GM21576 (cell line): ENCODE data around the gene SLC25A2.
"Not testable (repeated sequence)": the region's sequence is repeated elsewhere in the genome, so short reads cannot be mapped to it uniquely, and the experiment has no call there.

Source experiments
- ATAC-seq: cut with Tn5 transposase; IDR thresholded peaks from one replicate; pipeline ENCODE4 v1.9.1; 2021; ENCODE audit warnings: mild to moderate bottlenecking, moderate library complexity; ENCODE audit not compliant: unreplicated experiment

SLC25A2 gene

DNA sequence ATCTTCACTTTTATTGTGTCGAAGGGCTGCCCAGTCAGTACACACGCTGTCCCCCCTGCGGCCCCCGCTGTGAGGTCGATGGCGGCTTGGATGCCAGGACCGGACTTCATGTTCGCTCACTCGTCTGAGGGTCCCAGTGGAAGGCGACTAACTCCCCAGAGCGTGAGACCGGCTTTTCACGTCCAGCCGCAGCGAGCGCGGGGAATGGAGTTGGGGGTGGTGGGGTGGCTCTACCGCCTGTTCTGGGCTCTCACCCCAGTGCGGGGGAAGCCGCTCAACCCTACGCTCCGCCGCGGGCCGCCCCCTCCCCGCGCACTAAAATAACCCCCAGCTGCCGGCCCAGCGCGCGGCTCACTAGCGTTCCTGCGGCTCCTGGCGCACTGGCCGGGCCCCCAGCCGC lies at the start of gene SLC25A2:
SLC25A2 (minus strand) TSS at position 294 of the 400 bp plus-strand sequence; CDS start at position 110, 184 bp downstream.
- no peak for ATAC-seq

DNA sequence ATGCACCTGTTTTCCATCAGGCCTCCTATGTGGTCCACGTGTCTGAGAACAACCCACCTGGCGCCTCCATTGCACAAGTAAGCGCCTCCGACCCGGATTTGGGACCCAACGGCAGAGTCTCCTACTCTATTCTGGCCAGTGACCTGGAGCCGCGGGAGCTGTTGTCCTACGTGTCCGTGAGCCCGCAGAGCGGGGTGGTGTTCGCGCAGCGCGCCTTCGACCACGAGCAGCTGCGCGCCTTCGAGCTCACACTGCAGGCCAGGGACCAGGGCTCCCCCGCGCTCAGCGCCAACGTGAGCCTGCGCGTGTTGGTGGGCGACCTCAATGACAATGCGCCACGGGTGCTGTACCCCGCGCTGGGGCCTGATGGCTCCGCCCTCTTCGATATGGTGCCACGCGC lies 47.7 kb upstream of the SLC25A2 start:
- no peak for ATAC-seq

DNA sequence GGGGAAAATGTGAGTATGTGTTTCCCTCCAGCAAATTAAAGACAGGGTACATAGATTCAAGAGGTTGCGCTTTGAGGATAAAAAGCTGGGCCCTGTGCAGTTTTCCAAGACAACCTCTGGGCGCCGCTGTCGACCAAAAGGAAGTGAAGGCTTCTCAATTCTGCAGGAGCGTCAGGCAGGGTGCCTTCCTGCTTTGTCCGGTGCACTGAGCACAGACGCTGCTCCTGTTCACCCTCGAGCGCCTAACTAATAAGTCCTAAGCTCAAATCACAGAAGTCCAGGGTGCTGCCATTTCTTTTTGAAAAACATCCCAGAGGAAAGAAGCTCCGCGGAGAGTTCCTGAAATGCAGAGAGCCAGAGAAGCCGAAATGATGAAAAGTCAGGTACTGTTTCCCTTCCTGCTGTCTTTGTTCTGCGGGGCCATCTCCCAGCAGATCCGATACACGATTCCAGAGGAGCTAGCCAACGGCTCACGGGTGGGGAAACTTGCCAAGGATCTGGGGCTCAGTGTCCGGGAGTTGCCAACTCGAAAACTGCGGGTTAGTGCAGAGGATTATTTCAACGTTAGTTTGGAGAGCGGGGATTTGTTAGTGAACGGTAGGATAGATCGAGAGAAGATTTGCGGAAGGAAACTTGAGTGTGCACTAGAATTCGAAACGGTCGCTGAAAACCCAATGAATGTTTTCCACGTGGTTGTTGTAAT lies 46.2 kb upstream of the SLC25A2 start, which contains the start of gene PCDHGB1:
PCDHGB1 (plus strand) TSS at position 183 of the 703 bp plus-strand sequence; CDS start at position 345, 162 bp downstream.
- peak; percentile 82 for ATAC-seq

DNA sequence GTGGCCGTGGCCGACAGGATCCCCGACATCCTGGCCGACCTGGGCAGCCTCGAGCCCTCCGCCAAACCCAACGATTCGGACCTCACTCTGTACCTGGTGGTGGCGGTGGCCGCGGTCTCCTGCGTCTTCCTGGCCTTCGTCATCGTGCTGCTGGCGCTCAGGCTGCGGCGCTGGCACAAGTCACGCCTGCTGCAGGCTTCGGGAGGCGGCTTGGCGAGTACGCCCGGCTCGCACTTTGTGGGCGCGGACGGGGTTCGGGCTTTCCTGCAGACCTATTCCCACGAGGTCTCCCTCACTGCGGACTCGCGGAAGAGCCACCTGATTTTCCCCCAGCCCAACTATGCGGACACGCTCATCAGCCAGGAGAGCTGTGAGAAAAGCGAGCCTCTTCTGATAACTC lies 42.2 kb upstream of the SLC25A2 start:
- not testable (repeated sequence) for ATAC-seq

DNA sequence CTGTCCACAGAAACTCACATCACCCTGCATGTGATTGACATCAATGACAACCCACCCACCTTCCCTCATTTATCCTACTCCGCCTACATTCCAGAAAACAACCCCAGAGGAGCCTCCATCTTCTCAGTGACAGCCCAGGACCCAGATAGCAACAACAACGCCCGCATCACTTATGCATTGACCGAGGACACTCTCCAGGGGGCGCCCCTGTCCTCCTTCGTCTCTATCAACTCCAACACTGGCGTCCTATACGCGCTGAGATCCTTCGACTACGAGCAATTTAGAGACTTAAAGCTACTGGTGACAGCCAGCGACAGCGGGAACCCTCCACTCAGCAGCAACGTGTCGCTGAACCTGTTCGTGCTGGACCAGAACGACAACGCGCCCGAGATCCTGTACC lies 41.5 kb upstream of the SLC25A2 start:
- ATAC-seq, result no peak

DNA sequence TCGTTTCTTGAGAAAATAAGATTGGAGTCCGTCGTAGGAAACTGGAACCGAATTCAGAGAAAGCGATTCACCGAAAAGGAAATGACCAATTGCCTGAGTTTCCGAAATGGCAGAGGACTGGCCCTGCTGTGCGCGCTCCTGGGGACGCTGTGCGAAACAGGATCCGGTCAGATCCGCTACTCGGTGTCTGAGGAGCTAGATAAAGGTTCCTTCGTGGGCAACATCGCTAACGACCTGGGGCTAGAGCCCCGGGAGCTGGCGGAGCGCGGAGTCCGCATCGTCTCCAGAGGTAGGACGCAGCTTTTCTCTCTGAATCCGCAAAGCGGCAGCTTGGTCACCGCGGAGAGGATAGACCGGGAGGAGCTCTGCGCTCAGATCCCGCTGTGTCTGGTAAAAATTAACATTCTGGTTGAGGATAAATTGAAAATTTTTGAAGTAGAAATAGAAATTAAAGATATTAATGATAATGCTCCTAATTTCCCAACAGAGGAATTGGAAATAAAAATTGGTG lies 40.2 kb upstream of the SLC25A2 start:
- ATAC-seq, result no peak

DNA sequence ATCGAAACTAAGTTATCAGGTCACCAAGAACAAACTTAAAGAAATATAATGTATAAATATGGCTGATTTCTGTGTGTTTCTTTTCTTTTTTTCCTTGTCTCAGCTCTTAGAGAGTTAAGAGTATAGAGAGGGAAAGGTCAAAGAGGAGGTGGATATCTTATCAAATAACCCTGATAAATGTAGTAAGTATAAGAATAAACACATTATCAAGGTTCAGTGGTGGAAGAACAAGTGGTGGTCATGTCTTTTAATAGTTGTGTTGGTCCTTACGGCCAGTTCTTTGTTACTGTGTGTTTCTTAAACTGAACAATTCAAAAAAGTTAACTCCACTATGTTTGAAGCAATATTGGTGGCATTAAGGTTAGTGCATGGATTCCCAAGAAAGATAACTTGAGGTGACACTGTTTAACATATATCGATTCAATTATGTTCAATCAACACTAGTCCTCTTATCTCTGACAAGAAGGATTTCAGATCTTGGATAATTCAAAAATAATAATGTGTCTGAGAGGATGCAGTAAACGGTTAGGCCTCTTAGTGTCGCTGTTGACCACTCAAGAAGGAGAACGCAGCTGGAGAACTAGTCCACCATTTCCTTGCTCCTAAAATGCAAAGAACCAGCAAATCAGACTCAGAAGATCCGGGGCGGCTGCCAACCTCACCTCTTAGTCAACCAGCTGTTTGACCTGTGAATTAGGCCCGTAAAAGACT lies 39.5 kb upstream of the SLC25A2 start, which contains the start of gene PCDHGA3:
PCDHGA3 (plus strand) TSS at position 588 of the 711 bp plus-strand sequence. CDS start 205 bp downstream, outside the sequence.
- ATAC-seq, result no peak

DNA sequence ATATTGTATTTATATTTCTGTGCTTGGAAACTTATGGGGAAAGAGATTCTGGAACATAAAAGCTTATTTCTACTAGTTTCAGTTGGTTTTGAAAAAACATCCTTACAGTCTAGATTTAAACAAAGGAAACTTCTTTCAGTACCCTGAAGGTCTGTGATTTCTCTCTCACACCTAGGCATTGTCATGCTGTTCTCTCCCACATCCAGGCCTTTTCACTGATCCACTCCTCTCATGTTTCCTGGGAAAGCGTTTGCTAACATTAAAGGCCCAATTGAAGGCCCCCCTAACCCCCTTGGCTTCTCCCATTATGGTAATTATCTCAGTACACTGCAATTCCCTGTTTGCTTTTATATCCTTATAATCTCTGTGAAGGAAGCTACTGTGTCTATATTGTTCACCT lies 38.9 kb upstream of the SLC25A2 start:
- ATAC-seq, result no peak

DNA sequence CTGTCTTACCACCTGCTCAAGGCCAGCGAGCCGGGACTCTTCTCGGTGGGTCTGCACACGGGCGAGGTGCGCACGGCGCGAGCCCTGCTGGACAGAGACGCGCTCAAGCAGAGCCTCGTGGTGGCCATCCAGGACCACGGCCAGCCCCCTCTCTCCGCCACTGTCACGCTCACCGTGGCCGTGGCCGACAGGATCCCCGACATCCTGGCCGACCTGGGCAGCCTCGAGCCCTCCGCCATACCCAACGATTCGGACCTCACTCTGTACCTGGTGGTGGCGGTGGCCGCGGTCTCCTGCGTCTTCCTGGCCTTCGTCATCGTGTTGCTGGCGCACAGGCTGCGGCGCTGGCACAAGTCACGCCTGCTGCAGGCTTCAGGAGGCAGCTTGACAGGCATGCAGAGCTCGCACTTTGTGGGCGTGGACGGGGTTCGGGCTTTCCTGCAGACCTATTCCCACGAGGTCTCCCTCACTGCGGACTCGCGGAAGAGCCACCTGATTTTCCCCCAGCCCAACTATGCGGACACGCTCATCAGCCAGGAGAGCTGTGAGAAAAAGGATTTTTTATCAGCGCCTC lies 37.0 kb upstream of the SLC25A2 start:
- ATAC-seq, result not testable (repeated sequence)

DNA sequence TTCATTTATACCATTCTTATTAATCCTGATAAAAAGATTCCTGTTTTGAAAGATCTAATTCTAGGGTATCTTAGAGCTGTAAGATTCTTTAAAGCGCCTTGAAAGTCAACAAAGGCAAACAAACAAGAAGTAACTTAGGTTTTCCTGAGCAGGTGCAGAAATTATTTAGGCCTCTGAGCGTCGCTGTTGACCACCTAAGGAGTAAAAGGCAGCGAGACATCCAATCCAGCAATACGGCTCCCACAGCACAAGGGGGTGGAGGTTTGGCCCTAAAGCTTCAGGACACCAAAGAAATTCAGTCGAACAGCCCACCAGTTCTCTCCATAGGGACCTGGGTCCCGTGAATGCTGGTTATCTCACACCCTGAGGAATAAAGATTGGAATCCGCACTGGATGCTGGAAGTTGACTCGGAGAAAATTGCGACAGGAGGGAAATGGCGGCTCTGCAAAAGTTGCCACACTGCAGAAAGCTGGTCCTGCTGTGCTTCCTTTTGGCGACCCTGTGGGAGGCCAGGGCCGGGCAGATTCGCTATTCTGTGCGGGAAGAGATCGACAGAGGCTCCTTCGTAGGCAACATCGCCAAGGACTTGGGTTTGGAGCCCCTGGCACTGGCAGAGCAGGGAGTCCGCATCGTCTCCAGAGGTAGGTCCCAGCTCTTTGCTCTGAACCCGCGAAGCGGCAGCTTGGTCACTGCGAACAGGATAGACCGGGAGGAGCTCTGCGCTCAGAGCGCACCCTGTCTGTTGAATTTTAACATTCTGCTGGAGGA lies 34.9 kb upstream of the SLC25A2 start, which contains the start of gene PCDHGA2:
PCDHGA2 (plus strand) TSS at position 223 of the 769 bp plus-strand sequence.
- ATAC-seq, result no peak

DNA sequence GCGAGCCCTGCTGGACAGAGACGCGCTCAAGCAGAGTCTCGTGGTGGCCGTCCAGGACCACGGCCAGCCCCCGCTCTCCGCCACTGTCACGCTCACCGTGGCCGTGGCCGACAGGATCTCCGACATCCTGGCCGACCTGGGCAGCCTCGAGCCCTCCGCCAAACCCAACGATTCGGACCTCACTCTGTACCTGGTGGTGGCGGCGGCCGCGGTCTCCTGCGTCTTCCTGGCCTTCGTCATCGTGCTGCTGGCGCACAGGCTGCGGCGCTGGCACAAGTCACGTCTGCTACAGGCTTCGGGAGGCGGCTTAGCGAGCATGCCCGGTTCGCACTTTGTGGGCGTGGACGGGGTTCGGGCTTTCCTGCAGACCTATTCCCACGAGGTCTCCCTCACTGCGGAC lies 28.7 kb upstream of the SLC25A2 start:
- not testable (repeated sequence) for ATAC-seq

DNA sequence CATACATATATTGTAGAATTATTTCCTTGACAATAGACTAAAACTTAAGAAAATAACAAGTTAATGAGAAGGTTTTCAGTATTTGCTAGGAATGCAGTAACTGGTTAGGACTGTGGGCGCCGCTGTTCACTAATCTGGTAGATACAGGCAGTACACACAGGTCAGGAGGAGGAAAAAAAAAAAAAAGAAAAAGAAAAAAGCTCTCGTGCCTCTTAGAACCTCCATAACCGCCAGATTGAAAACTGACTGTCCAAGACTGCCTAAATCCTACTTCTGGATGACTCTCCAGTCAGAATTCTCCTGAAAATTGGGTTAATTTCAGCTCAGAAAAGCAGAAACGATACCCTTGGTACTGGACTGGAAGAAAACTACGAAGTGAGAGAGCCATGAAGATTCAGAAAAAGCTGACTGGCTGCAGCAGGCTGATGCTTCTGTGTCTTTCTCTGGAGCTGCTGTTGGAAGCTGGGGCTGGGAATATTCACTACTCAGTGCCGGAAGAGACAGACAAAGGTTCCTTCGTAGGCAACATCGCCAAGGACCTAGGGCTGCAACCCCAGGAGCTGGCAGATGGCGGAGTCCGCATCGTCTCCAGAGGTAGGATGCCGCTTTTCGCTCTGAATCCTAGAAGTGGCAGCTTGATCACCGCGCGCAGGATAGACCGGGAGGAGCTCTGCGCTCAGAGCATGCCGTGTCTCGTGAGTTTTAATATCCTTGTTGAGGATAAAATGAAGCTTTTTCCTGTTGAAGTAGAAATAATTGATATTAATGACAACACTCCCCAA lies 26.6 kb upstream of the SLC25A2 start, which contains the start of gene PCDHGA1:
PCDHGA1 (plus strand) TSS at position 216 of the 782 bp plus-strand sequence.
- peak; percentile 42 for ATAC-seq

DNA sequence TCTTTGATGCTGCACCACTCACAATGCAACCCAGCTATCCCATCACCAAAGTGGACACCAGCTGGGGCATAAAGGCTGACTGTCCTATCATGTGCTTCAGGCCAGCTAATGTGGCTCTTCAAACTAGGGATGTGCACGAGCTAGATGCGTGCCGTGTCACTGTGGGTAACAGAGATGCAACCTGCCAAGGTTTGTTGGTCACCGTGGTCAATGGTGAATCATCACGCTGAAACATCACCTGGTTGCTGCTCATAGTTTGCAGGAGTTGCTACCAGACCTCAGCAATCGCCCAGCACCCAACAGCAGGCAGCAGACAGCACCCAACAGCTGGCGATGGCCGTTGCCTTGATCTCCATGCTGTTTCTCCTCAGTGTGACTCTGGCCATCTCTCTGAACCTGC lies 24.4 kb upstream of the SLC25A2 start:
- no peak for ATAC-seq

DNA sequence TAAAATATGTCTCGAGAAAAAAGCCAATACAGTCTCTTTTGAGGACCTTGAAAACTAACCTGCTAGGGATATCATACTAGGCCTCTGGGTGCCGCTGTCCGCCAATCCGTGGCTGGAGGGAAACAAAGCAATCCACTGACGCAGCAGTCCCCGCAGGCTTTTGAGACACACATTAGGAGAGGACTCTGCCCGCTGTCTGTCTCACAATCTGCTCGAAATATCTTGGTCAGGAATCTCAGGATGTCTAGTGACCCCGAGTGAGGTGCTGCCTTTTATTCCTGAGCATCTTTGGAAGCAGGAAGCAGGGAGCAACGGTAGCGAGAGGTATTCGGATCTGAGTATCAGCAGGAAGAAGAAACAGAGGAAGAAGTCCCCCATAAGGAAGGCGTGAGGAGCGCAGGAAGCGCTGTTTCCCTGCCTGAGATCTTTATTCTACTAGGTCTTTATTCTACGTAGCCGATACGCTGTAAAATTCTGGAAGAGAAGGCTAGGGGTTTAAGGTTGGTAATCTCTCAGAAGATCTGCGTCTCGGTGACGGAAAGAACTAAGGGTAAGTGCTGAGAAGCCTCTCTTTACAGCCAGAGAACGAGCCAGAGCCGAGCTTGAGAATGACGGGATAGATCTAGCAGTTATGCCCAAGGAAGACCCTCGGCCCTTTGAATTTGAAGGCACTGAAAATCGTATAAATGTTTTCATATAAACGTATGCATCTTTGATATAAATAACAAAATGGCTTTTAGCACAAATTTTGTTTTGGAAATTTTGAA lies 22.4 kb upstream of the SLC25A2 start:
- peak; percentile 88 for ATAC-seq

DNA sequence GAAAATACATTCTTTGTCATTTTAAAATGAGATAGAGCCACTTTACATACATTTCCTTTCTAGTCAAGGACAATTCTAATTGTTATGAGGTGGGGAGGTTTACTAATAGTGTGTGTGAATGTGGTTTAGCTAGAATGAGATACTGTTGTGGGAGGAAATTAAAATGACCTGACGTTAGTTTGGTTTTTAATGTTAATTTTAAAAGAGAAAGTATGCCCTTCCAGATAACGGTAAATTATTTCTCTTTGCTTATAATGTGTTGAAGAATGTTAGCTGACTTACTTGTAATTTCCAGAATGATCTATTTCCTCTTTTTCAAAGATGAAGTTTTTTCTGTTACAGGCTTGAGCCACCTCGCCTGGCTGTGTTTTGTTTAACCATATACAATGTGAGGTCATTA lies 18.4 kb upstream of the SLC25A2 start:
- no peak for ATAC-seq

DNA sequence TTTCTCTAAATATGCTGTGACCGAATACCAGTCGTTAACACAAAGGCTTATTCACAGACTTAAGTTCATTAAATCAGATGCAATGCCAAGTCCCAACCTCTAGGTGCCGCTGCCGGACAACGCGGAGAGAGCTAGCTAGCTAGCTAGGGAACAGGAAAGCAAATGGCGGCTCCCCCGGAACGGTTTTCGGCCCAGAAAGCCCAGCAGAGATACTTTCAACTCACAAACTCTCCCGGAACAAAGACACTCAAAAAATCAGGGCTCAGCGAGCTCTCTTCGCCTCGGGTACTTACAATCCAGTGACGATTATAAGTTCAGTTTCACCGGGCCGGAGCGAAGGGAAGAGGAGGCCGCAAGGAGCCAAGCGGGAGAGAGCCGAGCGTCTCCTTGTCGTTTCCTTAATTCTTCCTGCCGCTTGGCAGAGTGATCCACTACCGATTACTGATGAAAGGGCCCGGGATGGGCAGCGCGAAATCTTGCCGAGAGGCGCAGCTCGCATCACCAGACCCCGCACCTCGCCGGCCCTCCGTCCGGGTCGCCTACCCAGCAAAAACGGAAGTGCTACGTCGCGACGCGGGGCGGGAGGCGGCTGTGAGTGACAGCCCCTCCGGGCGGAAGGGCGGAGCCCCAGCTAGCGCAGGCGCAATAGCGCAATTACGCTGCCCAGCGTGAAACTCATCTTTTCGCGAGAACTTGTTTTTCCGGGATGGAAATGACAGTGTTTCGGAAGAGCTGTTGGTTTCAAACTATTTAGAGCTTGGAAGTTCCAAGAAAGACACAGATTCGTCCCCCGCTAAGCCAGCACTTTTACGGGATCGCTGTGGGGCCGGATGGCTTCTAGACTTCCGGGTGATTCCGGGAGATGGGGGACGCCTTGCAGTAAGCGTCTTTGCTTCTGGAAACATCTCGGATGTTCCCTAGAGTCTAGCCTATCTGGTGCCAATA lies 16.6 kb upstream of the SLC25A2 start, which contains the start of gene TAF7:
TAF7 (minus strand) TSS at position 560 of the 945 bp plus-strand sequence. CDS start 740 bp downstream, outside the sequence.
- ATAC-seq, result peak; percentile 92

DNA sequence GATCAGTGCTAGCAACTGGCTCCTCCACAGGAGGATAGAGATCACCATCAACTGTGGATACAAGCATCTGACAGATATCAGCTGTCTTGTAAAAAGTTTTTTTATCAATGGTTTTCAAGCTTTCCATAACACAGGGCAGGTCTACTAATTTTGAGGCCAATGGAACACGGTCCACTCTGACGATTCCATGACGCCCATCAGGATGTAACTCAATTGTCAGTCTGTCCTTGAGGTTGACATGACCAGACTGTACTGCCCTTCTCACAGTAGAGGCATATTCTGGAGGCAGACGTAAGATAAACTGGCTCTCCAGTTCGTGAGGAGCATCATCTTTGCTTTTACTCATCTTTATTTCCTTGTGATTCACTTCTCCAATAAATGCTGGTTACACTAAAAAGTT lies 15.8 kb upstream of the SLC25A2 start:
- no peak for ATAC-seq

DNA sequence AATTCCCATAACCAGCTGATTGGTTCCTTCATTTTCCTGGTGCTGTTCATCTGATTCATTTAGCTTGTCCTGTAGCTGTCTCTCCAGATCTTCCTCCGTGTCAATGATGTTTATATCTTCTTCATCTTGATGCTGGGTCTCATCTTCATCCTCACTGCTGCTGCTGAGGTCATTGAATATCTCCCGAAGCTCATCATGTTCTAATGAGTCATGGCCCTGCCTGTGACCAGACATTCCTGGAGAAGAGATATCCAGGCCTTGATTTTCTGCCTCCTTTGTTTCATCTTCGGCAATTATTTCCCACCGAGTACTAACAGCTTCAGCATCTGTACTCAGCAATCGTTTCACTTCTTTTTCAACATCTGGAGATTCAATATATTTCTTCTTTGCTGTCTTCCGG lies 15.4 kb upstream of the SLC25A2 start:
- ATAC-seq, result no peak
